Liver (tissue), 3 donors: Measurements from ENCODE around the gene SLC16A9.

Experiments used
- CTCF ChIP-seq: fragments of 150-350 bp; IDR thresholded peaks from 2 replicates; pipeline ENCODE4 v1.5.1; 2017; ENCODE audit warnings: improper control_type of control experiment, low read depth, low read length; ENCODE audit not compliant: missing input control
- FOXA1 ChIP-seq: IDR thresholded peaks from 2 replicates; pipeline ENCODE4 v1.6.1; 2016; ENCODE audit warnings: antibody characterized with exemption
- GABPA ChIP-seq, 2 donors: IDR thresholded peaks in 1 of 2; conservative IDR thresholded peaks in 1 of 2; 2 replicates each; pipeline ENCODE4 v1.6.1; 2016; ENCODE audit warnings: antibody characterized with exemption in 2 of 2, mild to moderate bottlenecking in 1 of 2, moderate library complexity in 1 of 2
- HNF4A ChIP-seq, 2 donors: conservative IDR thresholded peaks; 2 replicates each; pipeline ENCODE4 v1.6.1; 2016; ENCODE audit warnings: antibody characterized with exemption in 2 of 2, mild to moderate bottlenecking in 2 of 2
- HNF4G ChIP-seq: IDR thresholded peaks from 2 replicates; pipeline ENCODE4 v1.6.1; 2016; ENCODE audit warnings: antibody characterized with exemption
- JUND ChIP-seq, 2 donors: IDR thresholded peaks; 2 replicates each; pipeline ENCODE4 v1.6.1; 2016; ENCODE audit warnings: antibody characterized with exemption in 2 of 2
- MAX ChIP-seq: IDR thresholded peaks from 2 replicates; pipeline ENCODE4 v1.6.1; 2016; ENCODE audit warnings: antibody characterized with exemption
- RAD21 ChIP-seq, 2 donors: IDR thresholded peaks; 2 replicates each; pipeline ENCODE4 v1.6.1; 2016; ENCODE audit warnings: antibody characterized with exemption in 2 of 2, mild to moderate bottlenecking in 2 of 2
- REST ChIP-seq: IDR thresholded peaks from 2 replicates; pipeline ENCODE4 v1.6.1; 2016; ENCODE audit warnings: antibody characterized with exemption, mild to moderate bottlenecking
- SP1 ChIP-seq: IDR thresholded peaks from 2 replicates; pipeline ENCODE4 v1.6.1; 2018; ENCODE audit warnings: antibody characterized with exemption, mild to moderate bottlenecking
- TAF1 ChIP-seq: conservative IDR thresholded peaks from 2 replicates; pipeline ENCODE4 v1.6.1; 2016; ENCODE audit warnings: antibody characterized with exemption, mild to moderate bottlenecking
- YY1 ChIP-seq: IDR thresholded peaks from 2 replicates; pipeline ENCODE4 v1.6.1; 2016; ENCODE audit warnings: antibody characterized with exemption, mild to moderate bottlenecking
- ZBTB33 ChIP-seq: IDR thresholded peaks from 2 replicates; pipeline ENCODE4 v1.6.1; 2016; ENCODE audit warnings: antibody characterized with exemption
- donor health status: healthy.
- donor health status: healthy.

- TF ChIP-seq CTCF, result no peak
- no peak for TF ChIP-seq REST
- TF ChIP-seq JUND (IDR thresholded peaks at IDR 0.05), result no peak
- TF ChIP-seq HNF4A (conservative IDR thresholded peaks at IDR 0.05), result no peak
- no peak for TF ChIP-seq YY1
- no peak for TF ChIP-seq FOXA1
- TF ChIP-seq TAF1, result no peak
- TF ChIP-seq RAD21 (IDR thresholded peaks at IDR 0.05), result no peak
- no peak for TF ChIP-seq MAX
- no peak for TF ChIP-seq SP1
- no peak for TF ChIP-seq HNF4G
- TF ChIP-seq GABPA (IDR thresholded peaks at IDR 0.05 in 1 of 2, conservative IDR thresholded peaks at IDR 0.05 in 1 of 2), result no peak
- TF ChIP-seq ZBTB33, result no peak
Measured at GRCh38 chr10:59705931-59706330, 3.7 kb downstream of the SLC16A9 start.
